Mammary epithelial cell (primary cell): ENCODE results near the gene AGBL5.

Experiments used
- EZH2 ChIP-seq: IDR thresholded peaks from 2 replicates; pipeline ENCODE4 v1.6.1; 2012; ENCODE audit warnings: low read length, inconsistent platforms, borderline replicate concordance
- TF ChIP-seq, protein P1 (sequence below), 2 donors: IDR thresholded peaks in 1 of 2; conservative IDR thresholded peaks in 1 of 2; 2 replicates each; pipeline ENCODE4 v1.5.1; 2011 to 2012; ENCODE audit warnings: inconsistent platforms in 2 of 2, low read length in 2 of 2, mild to moderate bottlenecking in 2 of 2, control low read depth in 1 of 2, low read depth in 1 of 2; ENCODE audit not compliant: insufficient read depth in 1 of 2; ENCODE audit errors: extremely low read depth in 1 of 2

DNA sequence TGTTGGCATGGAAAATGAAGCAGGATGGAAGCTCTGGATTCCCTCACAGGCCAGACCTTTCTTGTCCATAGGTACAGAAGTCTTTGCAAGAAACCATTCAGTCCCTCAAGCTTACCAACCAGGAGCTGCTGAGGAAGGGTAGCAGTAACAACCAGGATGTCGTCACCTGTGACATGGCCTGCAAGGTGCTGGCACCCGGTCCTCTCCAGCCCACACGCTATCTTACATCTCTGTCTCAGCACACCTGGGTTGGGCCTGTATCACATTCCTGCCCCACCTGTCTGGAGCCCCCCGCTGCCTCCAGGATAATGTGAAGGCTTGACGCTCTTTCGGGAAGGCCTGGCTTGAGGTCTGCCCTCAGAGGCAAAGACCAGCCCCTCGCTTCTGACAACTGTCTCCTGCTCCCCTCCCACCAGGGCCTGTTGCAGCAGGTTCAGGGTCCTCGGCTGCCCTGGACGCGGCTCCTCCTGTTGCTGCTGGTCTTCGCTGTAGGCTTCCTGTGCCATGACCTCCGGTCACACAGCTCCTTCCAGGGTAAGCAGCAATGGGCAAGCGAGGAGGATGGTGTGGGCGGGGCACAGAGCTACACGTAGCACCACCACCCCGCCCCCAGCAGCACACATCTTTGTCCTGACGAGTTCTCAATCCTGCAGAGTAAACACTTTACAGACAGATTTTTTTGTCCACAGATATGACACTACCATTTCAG, 12.7 kb upstream of the AGBL5 start:
- TF ChIP-seq, protein P1, sequence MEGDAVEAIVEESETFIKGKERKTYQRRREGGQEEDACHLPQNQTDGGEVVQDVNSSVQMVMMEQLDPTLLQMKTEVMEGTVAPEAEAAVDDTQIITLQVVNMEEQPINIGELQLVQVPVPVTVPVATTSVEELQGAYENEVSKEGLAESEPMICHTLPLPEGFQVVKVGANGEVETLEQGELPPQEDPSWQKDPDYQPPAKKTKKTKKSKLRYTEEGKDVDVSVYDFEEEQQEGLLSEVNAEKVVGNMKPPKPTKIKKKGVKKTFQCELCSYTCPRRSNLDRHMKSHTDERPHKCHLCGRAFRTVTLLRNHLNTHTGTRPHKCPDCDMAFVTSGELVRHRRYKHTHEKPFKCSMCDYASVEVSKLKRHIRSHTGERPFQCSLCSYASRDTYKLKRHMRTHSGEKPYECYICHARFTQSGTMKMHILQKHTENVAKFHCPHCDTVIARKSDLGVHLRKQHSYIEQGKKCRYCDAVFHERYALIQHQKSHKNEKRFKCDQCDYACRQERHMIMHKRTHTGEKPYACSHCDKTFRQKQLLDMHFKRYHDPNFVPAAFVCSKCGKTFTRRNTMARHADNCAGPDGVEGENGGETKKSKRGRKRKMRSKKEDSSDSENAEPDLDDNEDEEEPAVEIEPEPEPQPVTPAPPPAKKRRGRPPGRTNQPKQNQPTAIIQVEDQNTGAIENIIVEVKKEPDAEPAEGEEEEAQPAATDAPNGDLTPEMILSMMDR (conservative IDR thresholded peaks at IDR 0.05 in 1 of 2, IDR thresholded peaks at IDR 0.05 in 1 of 2; ENCODE audit: extremely low read depth in 1 of 2, insufficient read depth in 1 of 2, low read depth in 1 of 2, low read length in 2 of 2) = no peak
- no peak for TF ChIP-seq EZH2
